ENCODE data around the gene ISM2.

DNA sequence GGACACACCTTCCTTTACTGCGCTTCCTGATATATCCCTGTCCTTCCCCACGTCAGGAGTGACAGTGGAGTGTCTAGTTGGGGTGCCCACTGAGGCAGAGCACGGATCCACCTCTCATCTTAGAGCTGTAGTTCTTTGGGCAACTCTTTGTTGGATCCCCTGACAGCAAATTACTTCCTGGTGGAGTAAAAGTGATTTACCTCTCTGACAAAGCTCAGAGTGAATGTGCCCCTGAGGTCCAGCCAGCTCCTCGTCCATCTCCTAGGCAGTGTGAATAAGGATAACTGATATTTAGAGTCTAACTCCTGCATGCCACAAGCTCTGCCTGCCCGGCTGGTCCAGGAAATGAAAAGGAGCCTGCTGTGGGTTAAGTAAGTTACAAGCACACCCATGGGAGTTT lies 24.7 kb downstream of the ISM2 start:
- TF ChIP-seq POLR2AphosphoS5 (IDR thresholded peaks at IDR 0.05; ENCODE audit: low read depth, low read length) (no peak), TCF7L2 (IDR thresholded peaks at IDR 0.05; ENCODE audit: low read depth, low read length) (no peak)
- TF ChIP-seq, protein P1, sequence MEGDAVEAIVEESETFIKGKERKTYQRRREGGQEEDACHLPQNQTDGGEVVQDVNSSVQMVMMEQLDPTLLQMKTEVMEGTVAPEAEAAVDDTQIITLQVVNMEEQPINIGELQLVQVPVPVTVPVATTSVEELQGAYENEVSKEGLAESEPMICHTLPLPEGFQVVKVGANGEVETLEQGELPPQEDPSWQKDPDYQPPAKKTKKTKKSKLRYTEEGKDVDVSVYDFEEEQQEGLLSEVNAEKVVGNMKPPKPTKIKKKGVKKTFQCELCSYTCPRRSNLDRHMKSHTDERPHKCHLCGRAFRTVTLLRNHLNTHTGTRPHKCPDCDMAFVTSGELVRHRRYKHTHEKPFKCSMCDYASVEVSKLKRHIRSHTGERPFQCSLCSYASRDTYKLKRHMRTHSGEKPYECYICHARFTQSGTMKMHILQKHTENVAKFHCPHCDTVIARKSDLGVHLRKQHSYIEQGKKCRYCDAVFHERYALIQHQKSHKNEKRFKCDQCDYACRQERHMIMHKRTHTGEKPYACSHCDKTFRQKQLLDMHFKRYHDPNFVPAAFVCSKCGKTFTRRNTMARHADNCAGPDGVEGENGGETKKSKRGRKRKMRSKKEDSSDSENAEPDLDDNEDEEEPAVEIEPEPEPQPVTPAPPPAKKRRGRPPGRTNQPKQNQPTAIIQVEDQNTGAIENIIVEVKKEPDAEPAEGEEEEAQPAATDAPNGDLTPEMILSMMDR (IDR thresholded peaks at IDR 0.05) = no peak
- TF ChIP-seq, protein P2, sequence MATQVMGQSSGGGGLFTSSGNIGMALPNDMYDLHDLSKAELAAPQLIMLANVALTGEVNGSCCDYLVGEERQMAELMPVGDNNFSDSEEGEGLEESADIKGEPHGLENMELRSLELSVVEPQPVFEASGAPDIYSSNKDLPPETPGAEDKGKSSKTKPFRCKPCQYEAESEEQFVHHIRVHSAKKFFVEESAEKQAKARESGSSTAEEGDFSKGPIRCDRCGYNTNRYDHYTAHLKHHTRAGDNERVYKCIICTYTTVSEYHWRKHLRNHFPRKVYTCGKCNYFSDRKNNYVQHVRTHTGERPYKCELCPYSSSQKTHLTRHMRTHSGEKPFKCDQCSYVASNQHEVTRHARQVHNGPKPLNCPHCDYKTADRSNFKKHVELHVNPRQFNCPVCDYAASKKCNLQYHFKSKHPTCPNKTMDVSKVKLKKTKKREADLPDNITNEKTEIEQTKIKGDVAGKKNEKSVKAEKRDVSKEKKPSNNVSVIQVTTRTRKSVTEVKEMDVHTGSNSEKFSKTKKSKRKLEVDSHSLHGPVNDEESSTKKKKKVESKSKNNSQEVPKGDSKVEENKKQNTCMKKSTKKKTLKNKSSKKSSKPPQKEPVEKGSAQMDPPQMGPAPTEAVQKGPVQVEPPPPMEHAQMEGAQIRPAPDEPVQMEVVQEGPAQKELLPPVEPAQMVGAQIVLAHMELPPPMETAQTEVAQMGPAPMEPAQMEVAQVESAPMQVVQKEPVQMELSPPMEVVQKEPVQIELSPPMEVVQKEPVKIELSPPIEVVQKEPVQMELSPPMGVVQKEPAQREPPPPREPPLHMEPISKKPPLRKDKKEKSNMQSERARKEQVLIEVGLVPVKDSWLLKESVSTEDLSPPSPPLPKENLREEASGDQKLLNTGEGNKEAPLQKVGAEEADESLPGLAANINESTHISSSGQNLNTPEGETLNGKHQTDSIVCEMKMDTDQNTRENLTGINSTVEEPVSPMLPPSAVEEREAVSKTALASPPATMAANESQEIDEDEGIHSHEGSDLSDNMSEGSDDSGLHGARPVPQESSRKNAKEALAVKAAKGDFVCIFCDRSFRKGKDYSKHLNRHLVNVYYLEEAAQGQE (IDR thresholded peaks at IDR 0.05; ENCODE audit: insufficient read depth in 1 of 2, low read depth in 2 of 2, low read length in 1 of 2) = no peak
